HG02884 (cell line): ENCODE data around the gene PARS2.

Experiments used
- ATAC-seq: cut with Tn5 transposase; IDR thresholded peaks from one replicate; pipeline ENCODE4 v1.9.1; 2021; ENCODE audit warnings: mild to moderate bottlenecking, moderate library complexity; ENCODE audit not compliant: unreplicated experiment

The PARS2 gene

DNA sequence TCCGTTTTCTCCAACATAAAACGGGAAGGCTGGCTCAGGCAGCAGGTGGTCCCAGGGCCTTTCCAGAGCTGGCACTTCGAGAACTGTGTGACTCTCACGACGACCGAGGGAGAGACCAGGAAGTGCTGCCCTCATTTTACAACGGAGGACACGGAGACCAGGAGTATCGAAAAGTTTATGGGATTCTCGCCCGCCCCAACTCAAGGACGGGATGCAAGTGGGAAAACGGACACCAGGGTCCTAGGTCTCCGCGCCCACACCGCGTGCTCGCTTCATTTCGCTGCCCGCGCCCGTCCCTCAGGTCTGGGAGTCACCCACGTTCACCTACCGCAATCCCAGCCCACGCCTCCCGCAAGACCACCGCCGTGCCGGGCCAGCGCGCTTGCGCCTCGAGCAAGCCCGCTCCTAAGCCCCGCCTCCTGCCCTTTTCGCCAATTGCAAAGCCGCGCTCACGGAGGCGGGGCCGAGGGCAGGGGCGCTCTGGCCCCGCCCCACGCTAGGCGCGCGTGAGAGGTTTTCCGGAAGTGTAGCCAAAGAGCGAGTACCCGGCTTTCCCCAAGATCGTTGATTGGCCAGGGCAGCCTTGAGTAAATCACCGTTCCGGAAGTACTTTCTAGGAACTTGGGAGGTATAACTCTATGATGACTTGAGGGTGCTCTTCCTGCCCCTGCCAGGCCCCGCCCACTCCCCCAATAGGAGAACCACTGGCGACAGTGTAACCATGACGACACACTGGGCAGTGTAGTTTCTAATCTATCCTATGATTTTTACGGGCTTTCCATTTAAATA, at the start of gene PARS2:
PARS2 (minus strand) TSS at position 391 of the 789 bp plus-strand sequence. CDS start 5,362 bp downstream, outside the sequence.
- peak; percentile 94 for ATAC-seq

DNA sequence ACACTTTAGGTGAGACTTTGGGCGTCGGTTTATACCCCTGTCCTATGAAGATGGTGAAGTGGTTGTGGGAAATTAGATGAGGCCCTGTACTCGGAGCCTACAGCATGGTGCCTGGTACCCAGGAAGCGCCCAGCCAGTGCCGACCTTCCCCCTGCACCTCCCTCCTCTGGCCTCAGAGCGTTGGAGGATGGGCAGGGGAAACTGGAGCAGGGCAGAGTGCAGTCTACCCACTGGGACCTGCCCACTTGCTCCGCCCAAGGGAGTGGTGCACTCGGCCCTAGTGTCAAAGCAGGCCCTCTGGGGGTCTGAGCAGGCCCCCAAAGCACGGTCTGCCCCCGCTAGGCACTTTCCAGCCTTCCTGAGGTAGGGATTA, 49.8 kb upstream of the PARS2 start:
- no peak for ATAC-seq

DNA sequence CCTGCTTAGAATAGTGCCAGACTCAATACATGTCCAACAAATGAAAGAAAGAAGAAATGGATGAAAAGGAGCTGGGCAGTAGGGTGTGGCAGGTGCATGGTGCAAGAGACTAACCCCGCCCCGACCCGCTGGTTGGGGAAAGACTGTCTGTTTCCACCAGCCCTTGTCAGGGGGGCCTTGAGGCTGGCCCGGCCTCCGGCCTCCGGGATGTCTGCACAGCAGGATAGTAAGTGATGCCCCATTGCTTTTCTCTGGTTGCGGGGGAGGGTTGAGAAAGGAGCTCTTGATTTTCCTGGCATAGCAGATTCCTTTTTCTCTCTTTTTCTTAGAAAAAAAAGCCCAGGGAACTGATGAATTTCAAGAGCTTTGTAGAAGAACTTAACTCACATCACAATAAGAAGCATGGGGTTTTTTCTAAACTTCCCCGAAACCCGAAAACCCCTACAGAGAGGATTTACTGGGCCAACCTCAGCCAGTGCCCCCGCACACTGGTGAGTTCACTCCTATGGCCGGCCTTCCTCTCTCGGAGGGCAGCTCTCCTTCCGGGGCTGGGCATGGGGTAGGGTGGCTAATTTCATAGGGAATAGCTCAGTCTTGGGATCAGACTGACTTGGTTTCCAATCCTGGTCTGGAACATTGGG, 49.3 kb upstream of the PARS2 start:
- no peak for ATAC-seq

DNA sequence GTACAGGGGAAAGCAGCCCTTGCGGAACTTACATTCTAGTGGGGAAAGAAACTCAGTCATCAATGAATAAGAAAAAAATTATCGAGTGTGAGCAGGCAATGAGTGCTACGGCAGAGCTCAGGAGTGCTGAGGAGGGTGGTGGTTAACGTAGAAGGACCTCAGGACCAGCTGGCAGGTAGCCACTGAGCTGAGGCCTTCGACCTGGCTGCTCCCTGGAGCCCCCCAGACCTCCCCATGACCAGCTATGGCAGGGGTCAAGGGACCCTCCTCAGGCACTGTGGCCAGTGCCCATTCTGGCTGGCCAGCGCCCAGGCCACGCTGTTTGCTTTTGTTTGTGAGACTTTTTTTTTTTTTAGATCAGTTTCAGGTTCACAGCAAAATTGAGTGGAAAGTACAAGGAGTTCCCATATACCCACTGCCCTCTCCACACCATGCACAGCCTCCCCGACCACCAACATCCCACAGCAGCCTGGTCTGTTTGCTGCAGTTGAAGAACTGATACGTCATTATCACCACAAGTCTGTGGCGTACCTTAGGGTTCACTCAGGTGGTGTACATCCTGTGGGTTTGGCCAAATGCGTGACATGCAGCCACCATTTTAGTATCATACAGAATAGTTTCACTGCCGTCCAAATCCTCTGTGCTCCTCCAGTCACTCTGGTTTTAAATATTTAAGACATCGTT, 48.6 kb upstream of the PARS2 start:
- no peak for ATAC-seq

DNA sequence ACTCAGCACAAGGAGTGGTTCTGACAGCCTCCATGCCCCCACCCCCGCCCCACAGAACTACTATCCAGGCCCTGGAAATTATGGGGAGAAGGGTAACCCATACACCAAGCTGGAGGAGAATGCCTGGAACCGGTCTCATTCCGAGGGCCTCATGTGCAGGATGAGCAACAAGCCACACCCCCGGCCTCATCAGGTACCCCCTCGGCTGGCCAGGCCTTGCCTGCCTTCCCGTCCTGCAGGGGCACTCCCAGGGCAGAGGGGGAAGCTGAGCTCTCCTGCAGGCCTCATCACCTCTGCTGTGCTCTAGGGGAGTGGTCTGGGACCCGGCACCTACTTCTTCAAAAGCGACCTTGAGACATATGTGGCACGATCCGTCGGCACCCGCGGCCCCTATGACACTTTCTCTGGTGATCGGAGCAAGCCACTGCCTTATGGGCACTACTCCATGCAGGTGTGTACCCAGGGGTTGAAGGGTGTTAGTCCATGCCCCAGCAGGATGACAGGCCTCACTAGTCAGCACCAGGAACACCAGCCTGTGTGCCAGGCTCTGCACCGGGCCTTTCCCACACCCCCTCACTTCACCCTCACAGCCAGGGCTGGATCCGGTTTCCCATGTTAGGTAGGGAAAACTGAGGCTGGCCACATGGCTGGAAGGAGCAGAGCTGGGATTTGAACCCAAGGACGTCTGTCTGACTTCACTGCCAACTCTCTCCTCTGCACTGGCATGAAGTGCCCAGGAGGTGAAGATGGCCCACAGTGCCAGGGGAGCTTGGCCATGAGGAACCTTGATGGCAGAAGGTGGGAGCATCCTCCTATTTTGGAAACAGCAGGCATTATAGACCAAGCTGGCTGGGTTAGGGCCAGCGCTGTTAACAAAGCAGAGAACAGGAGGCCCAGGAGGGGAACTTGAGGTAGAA, 47.7 kb upstream of the PARS2 start:
- ATAC-seq, result no peak

DNA sequence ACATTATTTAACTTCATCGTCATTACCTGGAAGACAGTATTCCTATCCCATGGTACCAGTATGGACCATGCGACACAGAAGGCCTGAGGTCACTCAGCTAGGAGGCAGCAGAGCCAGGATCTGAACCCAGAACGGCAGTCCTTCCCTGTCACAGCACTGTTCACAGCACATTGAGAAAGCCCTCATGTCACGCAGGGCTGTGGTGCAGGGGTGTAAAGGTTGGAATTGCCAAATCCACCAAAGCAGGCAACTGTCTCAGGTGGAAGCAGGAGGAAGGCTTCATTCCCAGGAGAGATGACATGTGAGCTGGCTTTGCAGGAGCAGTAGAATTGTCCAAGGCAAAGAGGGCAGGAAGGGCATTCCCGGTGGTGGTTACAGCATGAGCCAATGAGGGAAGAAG, 46.7 kb upstream of the PARS2 start:
- ATAC-seq, result no peak

DNA sequence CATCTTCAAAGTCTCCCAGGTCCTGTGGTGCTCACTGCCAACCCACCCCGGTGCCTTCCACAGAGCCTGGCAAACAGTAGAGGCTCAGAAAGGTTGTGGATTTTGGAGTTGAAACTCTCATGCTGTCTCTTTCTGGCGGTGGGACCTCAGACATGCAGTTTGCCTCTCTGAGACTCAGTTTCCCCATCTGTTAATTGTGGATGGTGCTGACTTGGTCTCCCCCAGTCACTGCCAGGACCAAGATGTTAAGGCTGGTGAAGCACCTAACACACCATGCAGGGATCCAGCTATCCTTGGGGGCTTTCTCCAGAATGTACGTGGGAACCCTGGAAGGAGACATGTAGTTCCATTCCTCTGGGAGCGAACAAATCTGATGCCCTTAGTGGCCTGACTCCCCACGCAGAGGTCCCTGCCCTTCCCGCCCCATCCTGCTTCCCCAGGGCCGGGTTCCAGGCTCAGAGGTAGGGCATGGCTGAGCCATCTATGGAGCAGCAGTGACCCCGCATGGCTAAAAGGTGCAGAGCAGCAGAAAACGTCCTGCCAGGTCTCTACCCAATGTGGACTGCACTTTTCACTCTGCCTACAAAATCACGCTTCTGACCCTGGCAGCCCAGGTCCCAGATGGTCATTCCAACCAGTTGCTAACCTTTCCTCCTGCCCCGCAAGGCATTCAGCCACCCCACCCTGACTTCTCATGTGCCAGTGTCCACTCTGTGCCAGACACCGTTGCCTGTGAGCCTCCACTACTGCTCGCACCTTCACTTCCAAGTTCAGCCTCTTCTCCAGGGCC, 46.0 kb upstream of the PARS2 start:
- ATAC-seq, result peak; percentile 63

DNA sequence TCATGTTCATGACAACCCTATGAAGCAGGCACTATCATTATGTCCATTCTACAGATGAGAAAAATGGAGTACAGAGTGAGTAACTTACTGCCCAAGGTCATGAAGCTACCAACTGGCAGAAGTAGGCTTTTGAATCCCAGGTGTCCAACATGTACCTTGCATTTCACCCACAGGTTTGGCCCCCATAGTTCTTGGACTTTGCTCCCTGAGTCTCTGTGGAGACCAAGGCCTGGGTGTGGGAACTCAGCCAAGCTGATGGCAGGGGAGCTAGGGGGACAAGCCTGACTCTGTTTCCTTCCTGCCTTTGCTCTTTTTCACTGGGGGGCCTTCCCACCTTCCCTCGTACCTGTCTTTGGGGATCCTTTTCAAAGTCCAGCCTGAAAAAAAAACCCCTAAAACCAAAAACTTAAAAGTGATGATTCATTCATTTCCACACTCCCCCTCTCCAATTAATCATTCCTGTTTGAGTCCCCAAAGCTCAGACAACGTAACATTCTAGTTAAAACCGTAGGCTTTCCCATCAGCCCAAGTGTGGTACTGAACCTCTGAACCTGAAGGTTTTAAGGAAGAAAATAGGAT, 45.3 kb upstream of the PARS2 start:
- no peak for ATAC-seq

DNA sequence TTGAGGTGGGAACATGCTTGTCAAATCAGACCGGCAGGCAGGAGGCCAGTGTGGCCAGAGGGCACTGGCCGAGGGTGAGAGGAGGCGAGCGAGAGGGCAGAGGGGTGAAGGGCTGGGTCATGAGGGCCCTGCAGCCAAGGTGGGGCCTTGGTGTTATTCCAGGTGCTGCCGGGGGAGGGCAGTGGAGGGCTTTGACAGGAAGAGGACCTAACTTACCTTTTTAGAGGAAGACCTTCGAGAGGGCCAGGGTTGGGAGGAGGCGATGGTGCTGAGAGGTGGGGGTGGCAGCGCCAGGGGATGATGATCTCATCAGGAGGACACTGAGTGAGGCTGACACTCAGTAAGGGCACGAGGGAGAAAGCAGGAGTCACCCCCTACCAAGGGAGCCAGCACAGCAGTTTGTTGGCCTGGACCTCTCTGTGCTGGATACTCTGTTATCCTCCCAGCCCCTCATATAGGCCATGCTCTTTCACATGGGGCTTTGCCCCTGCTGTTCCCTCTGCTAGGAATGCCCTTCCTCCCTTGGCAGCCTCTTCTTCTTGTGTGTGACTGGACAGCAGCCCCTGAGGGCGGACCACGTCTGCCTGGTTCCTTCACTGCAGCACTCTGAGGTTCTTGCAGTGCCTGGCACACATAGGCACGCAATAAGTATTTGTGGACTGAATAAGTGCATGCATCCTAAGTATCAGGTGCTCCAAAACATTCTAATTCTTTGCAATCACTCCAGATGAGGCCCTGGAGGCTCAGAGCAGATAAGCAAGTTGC, 44.3 kb upstream of the PARS2 start:
- ATAC-seq, result no peak

DNA sequence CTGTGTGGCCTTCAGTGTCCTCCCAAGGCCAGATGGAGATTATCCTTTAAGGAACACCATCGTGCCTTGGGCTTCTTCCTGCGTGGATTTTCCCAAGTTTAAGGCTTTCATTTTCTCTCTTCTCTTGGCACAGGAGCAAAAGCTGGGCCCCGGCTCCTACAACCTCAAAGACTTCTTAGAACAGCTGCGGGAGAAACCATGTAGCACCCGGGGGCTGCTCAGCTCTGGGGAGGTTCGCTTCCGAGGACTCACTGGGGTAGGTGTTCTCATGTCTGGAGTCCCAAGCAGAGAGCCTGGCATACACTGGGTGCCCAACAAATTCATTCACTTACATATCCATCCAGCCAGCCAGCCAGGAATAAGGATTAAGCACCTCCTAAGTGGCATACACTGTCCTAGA, 43.4 kb upstream of the PARS2 start:
- ATAC-seq, result no peak

DNA sequence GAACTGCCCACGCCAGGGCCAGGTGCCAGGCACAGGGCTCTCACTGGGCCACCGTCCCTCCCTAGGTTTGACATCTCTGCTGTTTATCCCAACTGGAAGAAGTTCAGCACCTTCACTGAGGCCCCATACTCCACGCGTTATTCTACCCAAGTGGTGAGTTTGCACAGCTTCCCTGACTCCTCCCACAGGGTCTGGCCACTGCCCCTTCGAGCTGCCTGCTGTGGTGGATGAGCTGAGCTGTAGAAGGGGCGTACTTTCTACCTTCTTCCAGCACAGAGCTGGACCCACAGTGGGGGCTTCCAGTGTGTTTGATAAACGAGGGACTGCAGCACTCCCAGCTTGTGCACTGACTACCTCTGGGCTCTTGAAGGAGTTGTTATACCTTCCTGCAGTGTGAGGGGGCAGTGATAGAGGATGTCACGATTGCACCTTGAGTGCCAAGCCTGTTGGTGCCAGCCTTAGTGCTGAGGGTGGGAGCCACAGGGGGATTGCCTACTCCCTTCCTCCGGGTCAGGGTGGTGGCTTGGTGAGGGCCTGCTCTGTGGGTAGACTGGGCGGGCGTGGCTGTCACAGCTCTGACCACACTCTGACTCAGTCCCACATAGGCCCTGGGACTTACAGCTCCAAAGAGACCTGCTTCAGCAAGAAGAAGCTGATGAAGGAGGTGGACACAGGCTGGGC, 42.7 kb upstream of the PARS2 start:
- ATAC-seq, result no peak

DNA sequence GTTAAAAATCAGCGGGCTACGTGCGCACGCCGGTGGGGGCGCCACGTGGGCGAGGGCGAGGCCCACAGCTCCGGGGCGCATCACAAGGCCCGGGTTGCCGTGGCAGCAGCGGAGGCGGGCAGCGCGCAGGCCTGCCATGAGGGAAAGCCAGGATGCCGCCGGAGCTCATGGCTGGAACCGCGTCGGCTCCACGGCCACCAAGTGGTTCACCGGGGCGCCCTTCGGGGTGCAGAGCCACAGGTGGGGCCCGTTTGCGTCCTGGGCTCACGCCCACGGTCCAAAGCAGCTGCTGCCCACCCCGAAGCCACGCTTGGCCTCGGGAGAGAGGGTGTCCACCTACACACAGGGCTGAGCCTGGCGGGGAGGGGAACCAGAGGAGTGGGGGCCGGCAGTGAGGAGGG, 41.7 kb upstream of the PARS2 start:
- no peak for ATAC-seq

DNA sequence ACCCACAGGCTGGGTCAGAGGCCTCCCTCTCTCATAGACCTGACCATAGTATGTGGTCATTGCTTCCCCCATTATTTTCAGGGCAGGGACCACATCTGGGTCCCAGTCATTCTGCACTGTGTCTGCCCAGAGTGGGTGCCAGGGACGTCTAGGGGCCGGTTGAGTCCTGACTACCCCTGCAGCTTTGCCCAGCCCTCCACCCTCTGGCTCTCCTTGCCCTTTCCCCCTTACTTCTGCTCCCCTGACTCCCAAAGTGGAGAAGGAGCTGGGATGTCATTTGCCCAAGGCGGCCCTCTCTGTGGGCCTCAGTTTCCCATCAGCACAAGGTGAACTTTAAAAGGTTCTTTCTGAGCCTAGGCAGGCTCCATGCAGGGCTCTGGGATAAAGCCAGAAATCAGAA, 41.1 kb upstream of the PARS2 start:
- ATAC-seq, result no peak

DNA sequence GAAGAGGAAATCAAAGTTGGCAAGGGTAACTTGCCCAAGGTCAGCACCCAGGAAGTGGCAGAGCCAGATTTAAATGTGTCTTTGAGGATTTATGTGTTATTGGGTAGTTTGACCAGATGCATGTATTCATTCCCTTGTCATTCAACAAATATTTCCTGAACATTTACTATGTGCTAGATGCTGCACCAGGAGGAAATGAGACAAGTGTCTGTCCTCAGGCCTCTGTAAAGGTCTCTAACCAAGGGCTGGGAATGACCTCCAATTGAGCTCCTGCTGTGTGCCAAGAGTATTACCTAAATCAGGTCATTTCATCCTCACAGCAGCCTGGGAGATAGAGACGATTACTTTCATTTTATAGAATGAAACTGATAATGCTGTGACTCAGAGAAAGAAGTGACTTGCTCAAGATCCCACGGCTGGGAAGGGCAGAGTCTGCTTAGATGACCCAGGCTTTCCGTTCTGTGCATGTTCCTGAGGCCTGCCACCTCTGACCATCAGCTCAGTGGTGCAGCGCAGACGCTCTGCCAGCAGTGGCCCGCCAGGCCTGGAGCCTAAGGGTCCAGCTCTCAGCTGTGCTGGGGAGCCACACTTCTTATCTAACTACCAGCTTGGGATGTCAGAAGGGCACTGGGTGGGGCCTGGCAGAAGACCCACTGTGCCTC, 40.3 kb upstream of the PARS2 start:
- ATAC-seq, result no peak

DNA sequence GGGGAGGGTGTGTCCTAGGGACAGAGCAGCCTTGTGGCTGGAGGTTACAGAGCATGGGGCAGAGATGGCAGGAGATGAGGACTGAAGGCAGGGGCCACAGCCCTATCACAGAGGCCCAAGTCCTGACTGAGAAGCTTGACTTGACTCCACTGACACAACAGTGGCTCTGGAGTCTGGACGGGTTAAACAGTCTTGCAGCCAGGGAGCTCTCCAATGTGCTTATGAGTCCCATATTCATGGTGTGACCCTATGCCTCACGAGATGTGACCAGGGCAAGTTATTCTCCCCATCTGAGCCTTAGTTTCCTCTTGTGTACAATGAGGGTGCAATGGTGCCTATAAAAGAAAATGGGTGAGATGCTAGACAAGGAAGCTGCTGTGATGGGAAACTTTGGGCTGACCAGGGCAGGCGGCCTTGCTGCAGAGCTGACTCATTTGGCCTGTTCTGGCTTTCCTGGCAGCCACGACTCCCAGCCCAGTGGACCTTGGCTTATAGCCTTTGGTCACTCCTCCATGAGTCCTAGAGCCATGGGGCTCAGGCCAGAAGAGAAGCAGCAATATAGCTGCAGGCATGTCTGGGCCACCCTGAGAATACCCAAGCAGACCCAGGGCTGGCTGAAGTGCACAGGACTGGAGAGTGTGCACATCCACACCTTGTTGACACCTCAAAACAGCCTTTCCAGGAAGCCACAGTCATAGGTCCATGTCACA, 39.6 kb upstream of the PARS2 start:
- ATAC-seq, result no peak

DNA sequence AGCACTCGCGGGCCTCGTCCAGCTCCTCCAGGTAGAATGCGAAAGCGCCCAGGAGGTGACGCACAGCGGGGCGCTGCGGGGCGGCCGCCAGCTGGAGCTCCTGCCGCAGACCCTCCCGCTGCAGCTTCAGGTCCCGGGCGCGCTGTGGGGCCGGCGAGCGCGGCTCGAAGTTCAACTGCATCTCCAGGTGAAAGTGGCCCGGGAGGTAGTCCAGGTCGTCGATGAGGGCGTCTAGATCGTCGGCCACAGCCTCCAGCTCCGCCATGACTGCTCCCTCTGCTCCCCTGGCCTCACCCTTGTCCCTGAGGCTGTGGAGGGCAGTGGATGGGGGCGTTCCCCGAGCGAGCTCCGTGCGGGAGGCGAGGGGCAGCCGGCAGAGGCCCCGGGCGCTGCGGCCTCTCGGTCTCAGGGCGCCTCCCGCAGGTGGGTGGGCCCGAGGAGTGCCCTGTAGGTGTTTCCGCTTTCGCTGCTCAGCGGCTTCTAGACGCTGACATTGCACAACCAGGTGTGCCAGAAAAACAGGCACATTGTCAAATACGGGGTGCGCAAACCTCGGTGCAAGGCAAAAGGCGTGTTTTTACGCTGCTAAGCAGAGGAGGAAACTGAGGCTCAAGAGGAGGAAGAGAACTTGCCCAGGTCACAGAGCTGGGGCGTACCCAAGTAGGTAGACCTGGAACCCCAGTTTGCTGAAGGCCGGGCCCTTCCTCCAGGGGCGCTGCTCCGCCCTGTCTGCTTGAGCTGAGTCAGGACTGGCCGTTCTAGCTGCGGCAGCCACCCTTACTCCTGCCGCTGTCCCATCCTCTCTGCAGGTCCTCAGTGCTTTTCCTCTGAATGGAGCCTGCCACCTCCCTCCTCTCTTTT, 36.8 kb upstream of the PARS2 start, which contains the start of gene TTC22:
TTC22 (minus strand) TSS at position 425 of the 861 bp plus-strand sequence; CDS start at position 265, 160 bp downstream.
- ATAC-seq, result peak; percentile 75
